GM18867 (cell line): ENCODE data around the gene RABGGTA.
"Not testable (repeated sequence)": the region's sequence is repeated elsewhere in the genome, so short reads cannot be mapped to it uniquely, and the experiment has no call there.

ENCODE experiments used
- ATAC-seq: cut with Tn5 transposase; IDR thresholded peaks from one replicate; pipeline ENCODE4 v1.9.1; 2021; ENCODE audit warnings: mild to moderate bottlenecking, moderate library complexity; ENCODE audit not compliant: unreplicated experiment

Gene RABGGTA

DNA sequence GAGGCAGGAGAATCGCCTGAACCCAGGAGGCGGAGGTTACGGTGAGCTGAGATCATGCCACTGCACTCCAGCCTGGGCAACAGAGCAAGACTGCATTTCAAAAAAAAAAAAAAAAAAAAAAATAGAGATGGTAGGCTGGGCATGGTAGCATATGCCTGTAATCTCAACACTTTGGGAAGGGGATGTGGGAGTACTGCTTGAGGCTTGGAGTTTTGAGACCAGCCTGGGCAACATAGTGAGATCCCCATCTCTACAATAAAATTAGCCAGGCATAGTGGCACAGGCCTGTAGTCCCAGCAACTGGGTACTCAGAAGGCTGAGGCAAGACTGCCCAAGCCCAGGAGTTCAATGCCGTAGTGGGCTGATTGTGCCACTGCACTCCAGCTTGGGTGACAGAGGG lies 48.4 kb downstream of the RABGGTA start:
- not testable (repeated sequence) for ATAC-seq

DNA sequence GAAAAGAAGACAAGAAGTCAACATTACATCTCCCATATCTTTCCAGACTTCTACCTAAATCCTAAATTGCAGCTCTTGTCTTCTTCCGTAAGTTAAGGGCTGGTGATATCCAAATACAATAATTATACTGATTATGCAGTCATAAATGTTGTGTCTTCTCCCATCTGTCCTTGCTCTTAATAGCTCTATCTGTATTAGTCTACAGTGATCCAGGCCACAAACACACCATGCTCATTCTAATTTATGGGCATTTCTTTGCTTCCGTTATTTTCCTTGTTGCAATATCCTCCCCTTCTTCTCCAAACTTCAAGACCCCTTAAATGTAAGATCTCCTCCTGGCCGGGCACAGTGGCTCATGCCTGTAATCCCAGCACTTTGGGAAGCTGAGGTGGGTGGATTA lies 51.9 kb downstream of the RABGGTA start:
- ATAC-seq, result no peak

DNA sequence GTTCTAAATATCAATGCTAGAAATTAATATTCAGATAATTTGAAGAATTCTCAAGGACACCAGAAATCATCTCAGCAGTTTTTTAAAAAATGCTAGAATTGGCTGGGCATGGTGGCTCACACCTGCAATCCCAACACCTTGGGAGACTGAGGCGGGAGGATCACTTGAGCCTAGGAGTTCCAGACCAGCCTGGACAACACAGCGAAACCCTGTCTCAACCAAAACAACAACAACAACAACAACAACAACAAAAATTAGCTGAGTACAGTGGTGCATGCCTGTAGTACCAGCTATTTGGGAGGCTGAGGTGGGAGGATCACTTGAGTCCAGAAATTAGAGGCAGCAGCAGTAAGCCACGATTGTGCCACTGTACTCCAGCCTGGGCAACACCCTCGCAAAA lies 52.3 kb downstream of the RABGGTA start:
- no peak for ATAC-seq

DNA sequence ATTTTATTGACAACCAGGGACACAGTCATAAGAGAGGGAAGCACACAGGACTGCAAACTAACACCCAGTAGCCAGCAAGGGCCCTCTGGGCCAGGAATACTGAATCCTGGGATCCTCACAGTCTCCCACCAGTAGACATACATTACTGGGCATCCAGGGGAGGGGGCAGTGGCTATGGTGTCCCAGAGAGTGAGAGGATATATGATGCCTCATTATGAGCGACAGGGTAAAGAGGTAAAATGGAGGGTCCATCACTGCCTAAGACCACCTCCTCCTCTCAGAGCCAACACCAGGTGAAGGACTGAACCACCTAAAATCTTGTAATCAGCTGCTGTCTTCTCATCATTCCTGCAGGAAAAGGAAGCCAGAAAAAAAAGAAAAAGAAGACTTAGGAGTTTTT lies 54.5 kb downstream of the RABGGTA start:
- not testable (repeated sequence) for ATAC-seq

DNA sequence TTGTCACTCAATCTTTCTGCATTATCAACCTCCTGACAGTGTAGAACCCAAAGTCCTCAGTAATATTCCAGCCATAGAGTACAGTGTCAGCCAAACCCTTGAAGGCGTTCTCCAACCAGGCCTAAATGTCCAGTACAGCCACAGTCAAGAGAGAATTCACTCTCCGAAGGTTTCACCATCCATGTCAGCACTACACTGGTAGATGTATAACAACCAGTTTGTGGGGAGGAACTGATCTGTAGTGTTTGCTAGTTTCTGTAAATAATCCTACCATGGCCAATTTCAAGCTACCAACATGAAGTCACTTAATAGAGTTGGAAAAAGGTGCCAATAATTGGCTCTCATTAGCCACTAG lies 55.1 kb downstream of the RABGGTA start:
- ATAC-seq, result no peak
